SK-N-SH treated with all-trans-retinoic acid at 6 μM for 48 hours (cell line): ENCODE data around the gene PAK5.

Source experiments
- ATAC-seq: fragments of 200-7000 bp; cut with Tn5 transposase; 3 replicates; pipeline ENCODE4 v1.9.1; 2020; ENCODE audit warnings: mild to moderate bottlenecking, moderate library complexity
- ARNTL ChIP-seq: fragments of 450-650 bp; formaldehyde crosslinking; IDR thresholded peaks from 2 replicates; pipeline ENCODE4 v1.5.0; 2020; ENCODE audit warnings: low read depth, mild to moderate bottlenecking, moderate library complexity, borderline replicate concordance
- BACH2 ChIP-seq: fragments of 250-450 bp; sonication (Bioruptor Pico); IDR thresholded peaks from 2 replicates; pipeline ENCODE4 v1.9.0; 2021; ENCODE audit warnings: mild to moderate bottlenecking, borderline replicate concordance
- CREB5 ChIP-seq: fragments of 250-450 bp; sonication (Bioruptor Pico); IDR thresholded peaks from 2 replicates; pipeline ENCODE4 v1.5.1; 2020; ENCODE audit warnings: low read depth, mild to moderate bottlenecking, moderate library complexity
- CSDC2 ChIP-seq: fragments of 250-450 bp; sonication (Bioruptor Pico); IDR thresholded peaks from 2 replicates; pipeline ENCODE4 v1.5.0; 2020; ENCODE audit warnings: mild to moderate bottlenecking, moderate library complexity
- ESRRG ChIP-seq: fragments of 250-450 bp; sonication (Bioruptor Pico); IDR thresholded peaks from 2 replicates; pipeline ENCODE4 v1.6.1; 2021; ENCODE audit warnings: mild to moderate bottlenecking
- GLIS3 ChIP-seq: fragments of 250-450 bp; sonication (Bioruptor Pico); IDR thresholded peaks from 2 replicates; pipeline ENCODE4 v1.5.0; 2020; ENCODE audit warnings: mild to moderate bottlenecking, moderate library complexity
- ISL1 ChIP-seq: fragments of 250-450 bp; sonication (Bioruptor Pico); IDR thresholded peaks from 2 replicates; pipeline ENCODE4 v2.1.2; 2022; ENCODE audit warnings: mild to moderate bottlenecking, moderate library complexity
- OSR1 ChIP-seq: fragments of 250-450 bp; sonication (Bioruptor Pico); IDR thresholded peaks from 2 replicates; pipeline ENCODE4 v1.8.0; 2022; ENCODE audit warnings: moderate library complexity, mild to moderate bottlenecking, inconsistent platforms
- PPARA ChIP-seq: fragments of 250-450 bp; sonication (Bioruptor Pico); IDR thresholded peaks from 2 replicates; pipeline ENCODE4 v1.5.0; 2020; ENCODE audit warnings: mild to moderate bottlenecking, borderline replicate concordance
- SNAI2 ChIP-seq: fragments of 250-450 bp; sonication (Bioruptor Pico); IDR thresholded peaks from 2 replicates; pipeline ENCODE4 v1.5.0; 2020; ENCODE audit warnings: mild to moderate bottlenecking, moderate library complexity
- TOX ChIP-seq: fragments of 250-450 bp; sonication (Bioruptor Pico); IDR thresholded peaks from 2 replicates; pipeline ENCODE4 v1.8.0; 2021; ENCODE audit warnings: mild to moderate bottlenecking, moderate library complexity, borderline replicate concordance
- TSHZ2 ChIP-seq: fragments of 250-450 bp; sonication (Bioruptor Pico); IDR thresholded peaks from 2 replicates; pipeline ENCODE4 v1.5.0; 2020; ENCODE audit warnings: mild to moderate bottlenecking, moderate library complexity
- ZC3H10 ChIP-seq: fragments of 250-450 bp; sonication (Bioruptor Pico); IDR thresholded peaks from 2 replicates; pipeline ENCODE4 v1.5.1; 2021; ENCODE audit warnings: mild to moderate bottlenecking, moderate library complexity
- ZFP3 ChIP-seq: fragments of 250-450 bp; sonication (Bioruptor Pico); IDR thresholded peaks from 2 replicates; pipeline ENCODE4 v1.5.0; 2020; ENCODE audit warnings: mild to moderate bottlenecking, moderate library complexity
- ZFP30 ChIP-seq: fragments of 450-650 bp; formaldehyde crosslinking; IDR thresholded peaks from 2 replicates; pipeline ENCODE4 v1.5.0; 2022; ENCODE audit warnings: mild to moderate bottlenecking, moderate library complexity
- ZNF565 ChIP-seq: fragments of 450-650 bp; formaldehyde crosslinking; conservative IDR thresholded peaks from 2 replicates; pipeline ENCODE4 v1.5.0; 2020; ENCODE audit warnings: low read depth, mild to moderate bottlenecking, moderate library complexity
- ZNF70 ChIP-seq: fragments of 450-650 bp; formaldehyde crosslinking; IDR thresholded peaks from 2 replicates; pipeline ENCODE4 v1.5.0; 2020; ENCODE audit warnings: mild to moderate bottlenecking, moderate library complexity
- ZNF8 ChIP-seq: fragments of 450-650 bp; formaldehyde crosslinking; IDR thresholded peaks from 2 replicates; pipeline ENCODE4 v1.5.0; 2020; ENCODE audit warnings: mild to moderate bottlenecking, moderate library complexity
- TF ChIP-seq, protein P1 (sequence below): fragments of 250-450 bp; sonication (Bioruptor Pico); IDR thresholded peaks from 2 replicates; pipeline ENCODE4 v1.8.0; 2021; ENCODE audit warnings: low read depth, mild to moderate bottlenecking, moderate library complexity, borderline replicate concordance
- TF ChIP-seq, protein P2 (sequence below): fragments of 250-450 bp; sonication (Bioruptor Pico); IDR thresholded peaks from 2 replicates; pipeline ENCODE4 v1.5.1; 2021; ENCODE audit warnings: mild to moderate bottlenecking, moderate library complexity
- TF ChIP-seq, protein P3 (sequence below): fragments of 250-450 bp; sonication (Bioruptor Pico); IDR thresholded peaks from 2 replicates; pipeline ENCODE4 v1.8.0; 2020; ENCODE audit warnings: mild to moderate bottlenecking, moderate library complexity, borderline replicate concordance

The PAK5 gene

GRCh38 chr20:9741996-9742395, 96.9 kb downstream of the PAK5 start:
- no peak for TF ChIP-seq ARNTL (CRISPR knock-in tag)
- no peak for TF ChIP-seq GLIS3
- no peak for TF ChIP-seq TOX (CRISPR knock-in tag)
- TF ChIP-seq TSHZ2 (CRISPR knock-in tag) = no peak
- TF ChIP-seq, protein P1, sequence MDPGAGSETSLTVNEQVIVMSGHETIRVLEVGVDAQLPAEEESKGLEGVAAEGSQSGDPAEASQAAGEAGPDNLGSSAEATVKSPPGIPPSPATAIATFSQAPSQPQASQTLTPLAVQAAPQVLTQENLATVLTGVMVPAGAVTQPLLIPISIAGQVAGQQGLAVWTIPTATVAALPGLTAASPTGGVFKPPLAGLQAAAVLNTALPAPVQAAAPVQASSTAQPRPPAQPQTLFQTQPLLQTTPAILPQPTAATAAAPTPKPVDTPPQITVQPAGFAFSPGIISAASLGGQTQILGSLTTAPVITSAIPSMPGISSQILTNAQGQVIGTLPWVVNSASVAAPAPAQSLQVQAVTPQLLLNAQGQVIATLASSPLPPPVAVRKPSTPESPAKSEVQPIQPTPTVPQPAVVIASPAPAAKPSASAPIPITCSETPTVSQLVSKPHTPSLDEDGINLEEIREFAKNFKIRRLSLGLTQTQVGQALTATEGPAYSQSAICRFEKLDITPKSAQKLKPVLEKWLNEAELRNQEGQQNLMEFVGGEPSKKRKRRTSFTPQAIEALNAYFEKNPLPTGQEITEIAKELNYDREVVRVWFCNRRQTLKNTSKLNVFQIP (CRISPR knock-in tag) = no peak
- TF ChIP-seq PPARA = no peak
- TF ChIP-seq BACH2 = no peak
- TF ChIP-seq ZFP30 = no peak
- no peak for TF ChIP-seq ZFP3 (CRISPR knock-in tag)
- TF ChIP-seq, protein P2, sequence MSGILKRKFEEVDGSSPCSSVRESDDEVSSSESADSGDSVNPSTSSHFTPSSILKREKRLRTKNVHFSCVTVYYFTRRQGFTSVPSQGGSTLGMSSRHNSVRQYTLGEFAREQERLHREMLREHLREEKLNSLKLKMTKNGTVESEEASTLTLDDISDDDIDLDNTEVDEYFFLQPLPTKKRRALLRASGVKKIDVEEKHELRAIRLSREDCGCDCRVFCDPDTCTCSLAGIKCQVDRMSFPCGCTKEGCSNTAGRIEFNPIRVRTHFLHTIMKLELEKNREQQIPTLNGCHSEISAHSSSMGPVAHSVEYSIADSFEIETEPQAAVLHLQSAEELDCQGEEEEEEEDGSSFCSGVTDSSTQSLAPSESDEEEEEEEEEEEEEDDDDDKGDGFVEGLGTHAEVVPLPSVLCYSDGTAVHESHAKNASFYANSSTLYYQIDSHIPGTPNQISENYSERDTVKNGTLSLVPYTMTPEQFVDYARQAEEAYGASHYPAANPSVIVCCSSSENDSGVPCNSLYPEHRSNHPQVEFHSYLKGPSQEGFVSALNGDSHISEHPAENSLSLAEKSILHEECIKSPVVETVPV (CRISPR knock-in tag) = no peak
- TF ChIP-seq, protein P3, sequence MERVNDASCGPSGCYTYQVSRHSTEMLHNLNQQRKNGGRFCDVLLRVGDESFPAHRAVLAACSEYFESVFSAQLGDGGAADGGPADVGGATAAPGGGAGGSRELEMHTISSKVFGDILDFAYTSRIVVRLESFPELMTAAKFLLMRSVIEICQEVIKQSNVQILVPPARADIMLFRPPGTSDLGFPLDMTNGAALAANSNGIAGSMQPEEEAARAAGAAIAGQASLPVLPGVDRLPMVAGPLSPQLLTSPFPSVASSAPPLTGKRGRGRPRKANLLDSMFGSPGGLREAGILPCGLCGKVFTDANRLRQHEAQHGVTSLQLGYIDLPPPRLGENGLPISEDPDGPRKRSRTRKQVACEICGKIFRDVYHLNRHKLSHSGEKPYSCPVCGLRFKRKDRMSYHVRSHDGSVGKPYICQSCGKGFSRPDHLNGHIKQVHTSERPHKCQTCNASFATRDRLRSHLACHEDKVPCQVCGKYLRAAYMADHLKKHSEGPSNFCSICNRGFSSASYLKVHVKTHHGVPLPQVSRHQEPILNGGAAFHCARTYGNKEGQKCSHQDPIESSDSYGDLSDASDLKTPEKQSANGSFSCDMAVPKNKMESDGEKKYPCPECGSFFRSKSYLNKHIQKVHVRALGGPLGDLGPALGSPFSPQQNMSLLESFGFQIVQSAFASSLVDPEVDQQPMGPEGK (CRISPR knock-in tag) = no peak
- TF ChIP-seq CSDC2 (CRISPR knock-in tag) = no peak
- no peak for TF ChIP-seq OSR1 (CRISPR knock-in tag)
- no peak for TF ChIP-seq ZNF8 (CRISPR knock-in tag)
- no peak for TF ChIP-seq ZNF70 (CRISPR knock-in tag)
- no peak for TF ChIP-seq SNAI2 (CRISPR knock-in tag)
- TF ChIP-seq ZNF565 (CRISPR knock-in tag) = no peak
- TF ChIP-seq ISL1 (CRISPR knock-in tag) = no peak
- no peak for TF ChIP-seq ESRRG (CRISPR knock-in tag)
- TF ChIP-seq ZC3H10 (CRISPR knock-in tag) = no peak
- no peak for ATAC-seq

DNA sequence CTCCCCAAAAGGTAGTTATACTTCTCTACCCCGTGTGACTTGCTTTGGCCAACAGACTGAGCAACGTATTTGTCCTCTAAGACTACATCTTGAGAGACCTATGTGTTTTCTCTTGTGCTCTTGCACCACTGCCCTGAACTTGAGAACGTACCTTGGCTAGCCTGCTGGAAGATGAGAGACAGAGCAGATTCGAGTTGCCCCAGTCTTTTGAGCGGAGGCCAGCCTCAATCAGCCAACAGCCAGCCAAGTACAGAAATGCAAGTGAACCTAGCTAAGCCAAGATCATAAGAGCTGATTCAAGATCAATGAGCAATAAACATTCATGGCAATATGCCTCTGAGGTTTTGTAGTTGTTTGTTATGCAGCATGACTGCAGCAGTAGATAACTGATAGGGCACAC, 98.4 kb downstream of the PAK5 start:
- no peak for ATAC-seq

GRCh38 chr20:9739991-9740390, 98.9 kb downstream of the PAK5 start:
- TF ChIP-seq BACH2 (no peak), SNAI2 (CRISPR knock-in tag) (no peak), CREB5 (CRISPR knock-in tag) (no peak)
- ATAC-seq = no peak

More for the DNA sequence above, 98.4 kb downstream of the PAK5 start:
- no peak for TF ChIP-seq CSDC2 (CRISPR knock-in tag)
- TF ChIP-seq CREB5 (CRISPR knock-in tag) = no peak
- TF ChIP-seq PPARA = no peak
- no peak for TF ChIP-seq ZFP30
